WTC11 (cell line): ENCODE data around the gene GALM. TPM values are rescaled to one million over a fixed set of nuclear protein-coding genes. Genes with fewer than 3 reads are reported as not detected.

Experiments
- ATAC-seq: fragments of 200-7000 bp; cut with Tn5 transposase; 2 replicates; pipeline ENCODE4 v1.10.0; 2021; ENCODE audit warnings: mild to moderate bottlenecking, moderate library complexity
- CTCF ChIA-PET: fragments of 300-600 bp; sonication (Branson Sonifier 250); formaldehyde crosslinking; loops from one replicate; lab custom pipeline; 2021; ENCODE audit warnings: antibody characterized with exemption; lab: Charles Lee
- POLR2A ChIA-PET: fragments of 350-600 bp; sonication (Branson Sonifier 250); formaldehyde crosslinking; loops from one replicate; lab custom pipeline; 2021; ENCODE audit warnings: antibody characterized with exemption; lab: Charles Lee
- DNase-seq: peaks from one replicate; pipeline ENCODE4 v3.0.0; 2021; ENCODE audit warnings: low spot score
- H3K27ac Mint-ChIP-seq: 2 replicates; pipeline ENCODE4 v1.8.0; 2021; ENCODE audit warnings: mixed read lengths
- H3K27me3 Mint-ChIP-seq: 2 replicates; pipeline ENCODE4 v1.8.0; 2021; ENCODE audit warnings: low read depth, mild to moderate bottlenecking, moderate library complexity, mixed read lengths
- H3K36me3 Mint-ChIP-seq: 2 replicates; pipeline ENCODE4 v1.8.0; 2021; ENCODE audit warnings: mixed read lengths
- H3K4me1 Mint-ChIP-seq: 2 replicates; pipeline ENCODE4 v1.8.0; 2022; ENCODE audit warnings: mixed read lengths
- H3K4me3 Mint-ChIP-seq: 2 replicates; pipeline ENCODE4 v1.8.0; 2021; ENCODE audit warnings: mild to moderate bottlenecking, moderate library complexity, mixed read lengths
- H3K9me3 Mint-ChIP-seq: 2 replicates; pipeline ENCODE4 v1.8.0; 2021; ENCODE audit warnings: mixed read lengths
- AFF4 ChIP-seq: sonication (generic); formaldehyde crosslinking; IDR thresholded peaks from 2 replicates; pipeline ENCODE4 v1.8.1; 2023; ENCODE audit warnings: mild to moderate bottlenecking, missing genetic modification reagents, borderline replicate concordance
- AR ChIP-seq: fragments of 250-450 bp; sonication (Bioruptor Pico); IDR thresholded peaks from 2 replicates; pipeline ENCODE4 v1.9.0; 2021; ENCODE audit warnings: mild to moderate bottlenecking
- ATF1 ChIP-seq: sonication (generic); formaldehyde crosslinking; IDR thresholded peaks from 2 replicates; pipeline ENCODE4 v1.8.1; 2023; ENCODE audit warnings: mild to moderate bottlenecking, moderate library complexity, missing genetic modification reagents
- ATF6 ChIP-seq: sonication (generic); formaldehyde crosslinking; IDR thresholded peaks from 2 replicates; pipeline ENCODE4 v1.8.1; 2023; ENCODE audit warnings: mild to moderate bottlenecking, missing genetic modification reagents
- CDX4 ChIP-seq: fragments of 250-450 bp; sonication (Bioruptor Pico); IDR thresholded peaks from 2 replicates; pipeline ENCODE4 v1.9.0; 2021; ENCODE audit warnings: moderate library complexity, mild to moderate bottlenecking, inconsistent platforms, borderline replicate concordance
- E2F5 ChIP-seq: sonication (generic); formaldehyde crosslinking; IDR thresholded peaks from 2 replicates; pipeline ENCODE4 v1.8.1; 2022; ENCODE audit warnings: mild to moderate bottlenecking, moderate library complexity, missing genetic modification reagents
- EMX1 ChIP-seq: fragments of 250-450 bp; sonication (Bioruptor Pico); IDR thresholded peaks from 2 replicates; pipeline ENCODE4 v1.8.0; 2021; ENCODE audit warnings: mild to moderate bottlenecking
- ETV6 ChIP-seq: sonication (generic); formaldehyde crosslinking; IDR thresholded peaks from 2 replicates; pipeline ENCODE4 v1.8.1; 2022; ENCODE audit warnings: mild to moderate bottlenecking, missing genetic modification reagents
- FOXJ3 ChIP-seq: sonication (generic); formaldehyde crosslinking; IDR thresholded peaks from 2 replicates; pipeline ENCODE4 v1.9.0; 2021; ENCODE audit warnings: missing genetic modification reagents, mild to moderate bottlenecking, borderline replicate concordance
- GRHL2 ChIP-seq: fragments of 250-450 bp; sonication (Bioruptor Pico); IDR thresholded peaks from 2 replicates; pipeline ENCODE4 v1.8.0; 2022; ENCODE audit warnings: mild to moderate bottlenecking, moderate library complexity; ENCODE audit not compliant: insufficient replicate concordance, severe bottlenecking
- IRF1 ChIP-seq: sonication (generic); formaldehyde crosslinking; IDR thresholded peaks from 2 replicates; pipeline ENCODE4 v1.8.0; 2023; ENCODE audit warnings: missing genetic modification reagents
- IRF2 ChIP-seq: sonication (generic); formaldehyde crosslinking; IDR thresholded peaks from 2 replicates; pipeline ENCODE4 v1.8.0; 2022; ENCODE audit warnings: low read depth, missing genetic modification reagents, borderline replicate concordance
- OVOL2 ChIP-seq: fragments of 250-450 bp; sonication (Bioruptor Pico); IDR thresholded peaks from 2 replicates; pipeline ENCODE4 v1.9.0; 2021; ENCODE audit warnings: mild to moderate bottlenecking, borderline replicate concordance
- RORB ChIP-seq: fragments of 250-450 bp; sonication (Bioruptor Pico); IDR thresholded peaks from 2 replicates; pipeline ENCODE4 v1.9.0; 2021; ENCODE audit warnings: mild to moderate bottlenecking
- SP1 ChIP-seq: sonication (generic); formaldehyde crosslinking; conservative IDR thresholded peaks from 2 replicates; pipeline ENCODE4 v1.8.1; 2022; ENCODE audit warnings: missing genetic modification reagents
- TCF7 ChIP-seq: sonication (generic); formaldehyde crosslinking; IDR thresholded peaks from 2 replicates; pipeline ENCODE4 v1.8.0; 2022; ENCODE audit warnings: mild to moderate bottlenecking, low read depth, missing genetic modification reagents, moderate library complexity
- ZNF138 ChIP-seq: sonication (generic); formaldehyde crosslinking; conservative IDR thresholded peaks from 2 replicates; pipeline ENCODE4 v1.8.1; 2022; ENCODE audit warnings: mild to moderate bottlenecking, moderate library complexity, missing genetic modification reagents
- ZSCAN18 ChIP-seq: fragments of 250-450 bp; sonication (Bioruptor Pico); IDR thresholded peaks from 2 replicates; pipeline ENCODE4 v2.1.2; 2022; ENCODE audit warnings: mild to moderate bottlenecking, moderate library complexity
- total RNA-seq: library from RNA; stranded (reverse); gene quantifications from 3 replicates; pipeline ENCODE4 v1.2.3, GENCODE V29; 2021

GALM gene
- total RNA-seq, 1 experiment from 2014 or later, result 11.2 TPM

GRCh38 chr2:38711558-38711957 is 45.6 kb downstream of the GALM start:
- no peak overlapping the region for H3K27ac Mint-ChIP-seq
- H3K4me1 Mint-ChIP-seq, result peaks cover 16% of the 10 kb centered on the region
- H3K27me3 Mint-ChIP-seq, result no peaks in the 10 kb centered on the region

GRCh38 chr2:38712413-38712812 is 46.5 kb downstream of the GALM start:
- no peak for DNase-seq
- ATAC-seq, result no peak
- ChIA-PET CTCF (no interaction called here), POLR2A (no interaction called here)
- Mint-ChIP-seq H3K36me3 (peaks cover 8% of the 10 kb centered on the region), H3K27ac (no peak overlapping the region), H3K4me3 (no peak overlapping the region), H3K27me3 (no peaks in the 10 kb centered on the region), H3K4me1 (peaks cover 16% of the 10 kb centered on the region), H3K9me3 (peaks cover 5% of the 10 kb centered on the region)
- TF ChIP-seq ATF1 (CRISPR knock-in tag) (no peak), IRF1 (CRISPR knock-in tag) (no peak), EMX1 (CRISPR knock-in tag) (no peak)

More at GRCh38 chr2:38711558-38711957, 45.6 kb downstream of the GALM start:
- no peak for TF ChIP-seq TCF7 (CRISPR knock-in tag)
- no peak for TF ChIP-seq GRHL2 (CRISPR knock-in tag)
- TF ChIP-seq ATF6, result no peak
- DNase-seq, result no peak
- ChIA-PET POLR2A (no interaction called here), CTCF (no interaction called here)
- Mint-ChIP-seq H3K36me3 (peaks cover 8% of the 10 kb centered on the region), H3K9me3 (peaks cover 5% of the 10 kb centered on the region), H3K4me3 (no peak overlapping the region)
- no peak for ATAC-seq

- Mint-ChIP-seq H3K4me1 (peaks cover 16% of the 10 kb centered on the region), H3K27me3 (no peaks in the 10 kb centered on the region), H3K4me3 (no peak overlapping the region), H3K27ac (no peak overlapping the region), H3K36me3 (peaks cover 8% of the 10 kb centered on the region), H3K9me3 (peaks cover 5% of the 10 kb centered on the region)
- ATAC-seq (no peak), DNase-seq (no peak)
- ChIA-PET POLR2A (interaction anchor here (1.2 kb wide), 1 partner anchor 22 kb away, joined by 3 read pairs; no protein-coding TSS in a partner anchor), CTCF (no interaction called here)
- no peak for TF ChIP-seq E2F5 (CRISPR knock-in tag)
- TF ChIP-seq RORB (CRISPR knock-in tag), result no peak
- TF ChIP-seq IRF1 (CRISPR knock-in tag), result no peak
- no peak for TF ChIP-seq ZNF138 (CRISPR knock-in tag)
- no peak for TF ChIP-seq AFF4 (CRISPR knock-in tag)
- TF ChIP-seq GRHL2 (CRISPR knock-in tag), result no peak
- no peak for TF ChIP-seq ZSCAN18 (CRISPR knock-in tag)
- no peak for TF ChIP-seq CDX4
- no peak for TF ChIP-seq OVOL2 (CRISPR knock-in tag)
- no peak for TF ChIP-seq AR (CRISPR knock-in tag)
- no peak for TF ChIP-seq IRF2 (CRISPR knock-in tag)
- TF ChIP-seq SP1, result no peak
- TF ChIP-seq ETV6, result no peak
- TF ChIP-seq ATF1 (CRISPR knock-in tag), result no peak
- no peak for TF ChIP-seq FOXJ3 (CRISPR knock-in tag)
Measured at GRCh38 chr2:38712871-38713270, 47.0 kb downstream of the GALM start.
